HepG2 (cell line): Measurements from ENCODE around the gene HAUS2. TPM values are rescaled to one million over a fixed set of nuclear protein-coding genes. Genes with fewer than 3 reads are reported as not detected.

Experiments used
- ATAC-seq: fragments of 200-7000 bp; cut with Tn5 transposase; 3 replicates; pipeline ENCODE4 v1.9.1; 2020; ENCODE audit warnings: mild to moderate bottlenecking, moderate library complexity
- BruUV-seq: library from RNA; stranded (reverse); fragments of 400-500 nt; replicated peaks from 2 replicates; lab custom pipeline; 2021; lab: Mats Ljungman, UMichigan
- CTCF ChIA-PET: fragments of 300-600 bp; formaldehyde crosslinking; extraction: SDS; loops from one replicate; lab custom pipeline; 2021; ENCODE audit warnings: low total read pairs, inconsistent platforms, low intra/inter-chr PET ratio; lab: Yijun Ruan, JAX
- POLR2A ChIA-PET: fragments of 350-600 bp; sonication (Branson Sonifier 250); formaldehyde crosslinking; loops from one replicate; lab custom pipeline; 2020; ENCODE audit warnings: antibody characterized with exemption, inconsistent platforms; lab: Yijun Ruan, JAX
- DNase-seq: peaks from one replicate; pipeline ENCODE4 v3.0.0-alpha.2; 2015; ENCODE audit warnings: low spot score
- FAIRE-seq: peaks from 3 replicates; lab custom pipeline; 2011; peaks lifted over from hg19 to GRCh38; lab: Jason Lieb, UNC
- H2AFZ ChIP-seq: one replicate; pipeline ENCODE4 v1.6.1; 2011; ENCODE audit warnings: low read length, inconsistent platforms
- H3K27ac ChIP-seq: fragments of 300-600 bp; 3 replicates; pipeline ENCODE4 v1.8.0; 2011; ENCODE audit warnings: mixed run types, mild to moderate bottlenecking, mixed read lengths, low read length, inconsistent platforms; ENCODE audit not compliant: insufficient read depth; ENCODE audit errors: extremely low read length
- H3K27me3 ChIP-seq, 2 experiments: fragments of 200-600 bp in 1 of 2; 2 replicates in 1 of 2; 3 replicates in 1 of 2; pipeline versions ENCODE4 v1.6.0 to v1.8.0; 2011; ENCODE audit warnings: low read length in 2 of 2, mild to moderate bottlenecking in 2 of 2, moderate library complexity in 2 of 2, inconsistent platforms in 1 of 2; ENCODE audit not compliant: insufficient read depth in 2 of 2, control insufficient read depth in 1 of 2
- H3K36me3 ChIP-seq, 2 experiments: fragments of 200-600 bp in 1 of 2; replicated peaks in 1 of 2; 2 replicates in 1 of 2; 3 replicates in 1 of 2; pipeline versions ENCODE4 v1.5.1 to v1.8.0; 2011; ENCODE audit warnings: low read length in 2 of 2, inconsistent platforms in 1 of 2; ENCODE audit not compliant: insufficient read depth in 2 of 2, control insufficient read depth in 1 of 2
- H3K4me1 ChIP-seq: 2 replicates; pipeline ENCODE4 v1.5.1; 2012; ENCODE audit warnings: low read length, inconsistent platforms; ENCODE audit not compliant: insufficient read depth
- H3K4me2 ChIP-seq: 2 replicates; pipeline ENCODE4 v1.6.0; 2011; ENCODE audit warnings: low read depth, low read length, inconsistent platforms
- H3K4me3 ChIP-seq, 3 experiments: fragments of 200-600 bp in 1 of 3; sonication (generic), shearing (Covaris generic) in 1 of 3; replicated peaks in 1 of 3; 2 replicates each; pipeline ENCODE4 v1.5.1; 2011 to 2016; ENCODE audit warnings: low read length in 3 of 3, inconsistent platforms in 2 of 3, low read depth in 2 of 3, mild to moderate bottlenecking in 2 of 3, control low read depth in 1 of 3, mixed read lengths in 1 of 3; ENCODE audit not compliant: insufficient read depth in 1 of 3
- H3K79me2 ChIP-seq: one replicate; pipeline ENCODE4 v1.6.1; 2011; ENCODE audit warnings: low read length, inconsistent platforms; ENCODE audit not compliant: insufficient read depth
- H3K9ac ChIP-seq: 2 replicates; pipeline ENCODE4 v1.6.0; 2011; ENCODE audit warnings: mild to moderate bottlenecking, low read depth, low read length, inconsistent platforms; ENCODE audit not compliant: insufficient read depth
- H3K9me3 ChIP-seq: 2 replicates; pipeline ENCODE4 v1.5.1; 2012; ENCODE audit warnings: mild to moderate bottlenecking, low read length
- H4K20me1 ChIP-seq: 2 replicates; pipeline ENCODE4 v1.6.0; 2011; ENCODE audit warnings: inconsistent platforms, mild to moderate bottlenecking, low read length, moderate library complexity; ENCODE audit not compliant: insufficient read depth
- AFF4 ChIP-seq: sonication (generic); formaldehyde crosslinking; IDR thresholded peaks from 2 replicates; pipeline ENCODE4 v1.4.0; 2020; ENCODE audit warnings: missing genetic modification reagents
- BRD4 ChIP-seq: sonication (generic); formaldehyde crosslinking; IDR thresholded peaks from 2 replicates; pipeline ENCODE4 v1.4.0; 2020; ENCODE audit warnings: missing genetic modification reagents
- CAMTA2 ChIP-seq: sonication (generic); formaldehyde crosslinking; IDR thresholded peaks from 2 replicates; pipeline ENCODE4 v1.4.0; 2020; ENCODE audit warnings: mild to moderate bottlenecking, missing genetic modification reagents, borderline replicate concordance
- FOXK1 ChIP-seq: sonication (generic); formaldehyde crosslinking; IDR thresholded peaks from 2 replicates; pipeline ENCODE4 v1.4.0; 2020; ENCODE audit warnings: low read depth, missing genetic modification reagents, borderline replicate concordance
- HNF4G ChIP-seq, 2 experiments: sonication (generic) in 1 of 2; formaldehyde crosslinking in 1 of 2; IDR thresholded peaks; 2 replicates each; pipeline versions ENCODE4 v1.4.0 to v1.6.1; 2011 to 2020; ENCODE audit warnings: borderline replicate concordance in 2 of 2, low read depth in 2 of 2, mild to moderate bottlenecking in 2 of 2, low read length in 1 of 2, missing genetic modification reagents in 1 of 2, moderate library complexity in 1 of 2
- KLF9 ChIP-seq: IDR thresholded peaks from 2 replicates; pipeline ENCODE4 v1.6.1; 2016; ENCODE audit warnings: low read depth
- MTA1 ChIP-seq: sonication (generic); formaldehyde crosslinking; IDR thresholded peaks from 2 replicates; pipeline ENCODE4 v1.4.0; 2020; ENCODE audit warnings: missing genetic modification reagents, mild to moderate bottlenecking, borderline replicate concordance
- NCOA2 ChIP-seq: sonication (generic); formaldehyde crosslinking; IDR thresholded peaks from 2 replicates; pipeline ENCODE4 v1.8.0; 2022; ENCODE audit warnings: inconsistent platforms
- PAXIP1 ChIP-seq: sonication (generic); formaldehyde crosslinking; conservative IDR thresholded peaks from 2 replicates; pipeline ENCODE4 v1.4.0; 2020; ENCODE audit warnings: mild to moderate bottlenecking, missing genetic modification reagents, moderate library complexity
- PITX1 ChIP-seq: sonication (generic); formaldehyde crosslinking; IDR thresholded peaks from 2 replicates; pipeline ENCODE4 v1.5.1; 2020; ENCODE audit warnings: mild to moderate bottlenecking, missing genetic modification reagents
- REL ChIP-seq: sonication (generic); formaldehyde crosslinking; conservative IDR thresholded peaks from 2 replicates; pipeline ENCODE4 v1.8.0; 2022; ENCODE audit warnings: mild to moderate bottlenecking, missing genetic modification reagents, moderate library complexity
- ZNF317 ChIP-seq: sonication (generic); formaldehyde crosslinking; IDR thresholded peaks from 2 replicates; pipeline ENCODE4 v1.5.0; 2020; ENCODE audit warnings: mild to moderate bottlenecking, missing genetic modification reagents
- ZNF33B ChIP-seq: sonication (generic); formaldehyde crosslinking; IDR thresholded peaks from 2 replicates; pipeline ENCODE4 v1.5.1; 2020; ENCODE audit warnings: mild to moderate bottlenecking, missing genetic modification reagents
- ZNF354B ChIP-seq: sonication (generic); formaldehyde crosslinking; IDR thresholded peaks from 2 replicates; pipeline ENCODE4 v1.8.0; 2022; ENCODE audit warnings: mild to moderate bottlenecking, missing genetic modification reagents
- ZNF44 ChIP-seq: sonication (generic); formaldehyde crosslinking; IDR thresholded peaks from 2 replicates; pipeline ENCODE4 v1.5.1; 2020; ENCODE audit warnings: mild to moderate bottlenecking, missing genetic modification reagents
- ZNF563 ChIP-seq: sonication (generic); formaldehyde crosslinking; IDR thresholded peaks from 2 replicates; pipeline ENCODE4 v1.8.0; 2022; ENCODE audit warnings: mild to moderate bottlenecking, moderate library complexity, missing genetic modification reagents
- ZNF766 ChIP-seq: sonication (generic); formaldehyde crosslinking; IDR thresholded peaks from 2 replicates; pipeline ENCODE4 v1.5.0; 2020; ENCODE audit warnings: missing genetic modification reagents, borderline replicate concordance
- ZSCAN20 ChIP-seq: sonication (generic); formaldehyde crosslinking; IDR thresholded peaks from 2 replicates; pipeline ENCODE4 v1.4.0; 2020; ENCODE audit warnings: missing genetic modification reagents, mild to moderate bottlenecking, borderline replicate concordance
- WGBS: methylation state at CpG from one replicate; pipeline ENCODE4 v1.1.6; 2017; ENCODE audit warnings: low lambda C conversion rate; 5-methylcytosine and 5-hydroxymethylcytosine counted together
- in situ Hi-C: cut with HindIII; loops from 2 replicates; pipeline ENCODE4 v1.10.0; 2017; ENCODE audit warnings: low pct_unique_long_range_greater_than_20kb; ENCODE audit not compliant: extremely low pct_ligation_motif_present
- intact Hi-C: fragments of 100-400 bp; cut with micrococcal nuclease; formaldehyde crosslinking; loops from one replicate; pipeline ENCODE4 v1.10.0; 2022; ENCODE audit not compliant: unreplicated experiment
- polyA plus RNA-seq, 8 experiments: library from polyadenylated mRNA; depleted of rRNA in 3 of 8; stranded (reverse) in 7 of 8; unstranded in 1 of 8; fragments of >200 nt; fragmentation: Illumina TruSeq in 4 of 8; extraction: Trizol in 4 of 8; gene quantifications; 2 replicates each; pipeline versions ENCODE4 v1.2.1 to v1.2.3, GENCODE V29; 2011 to 2016; ENCODE audit warnings: low read depth in 4 of 8, missing spikeins in 1 of 8, mixed read lengths in 1 of 8; ENCODE audit not compliant: insufficient read depth in 1 of 8
- total RNA-seq, 5 experiments: library from RNA; depleted of rRNA; stranded (reverse); fragments of >200 nt; fragmentation: Illumina TruSeq; extraction: Trizol; gene quantifications; 2 replicates each; pipeline ENCODE4 v1.2.3, GENCODE V29; 2016; ENCODE audit warnings: low read depth in 1 of 5

Gene HAUS2
- total and polyA plus RNA-seq, 2 of the 13 experiments (the other 11 are each of a cell fraction or from before 2014, with no cell fraction given): 11.6 to 32.9 TPM

GRCh38 chr15:42502477-42502876 is 46.2 kb upstream of the HAUS2 start (continued):
- TF ChIP-seq AFF4 (CRISPR knock-in tag): no peak

GRCh38 chr15:42503825-42504224 is 44.8 kb upstream of the HAUS2 start:
- no peak overlapping the region for H3K27ac ChIP-seq
- no peak overlapping the region for H3K4me3 ChIP-seq
- H3K4me1 ChIP-seq: peaks cover 19% of the 10 kb centered on the region
- intact Hi-C loops: no loop called here
- peaks cover 27% of the 10 kb centered on the region for H3K79me2 ChIP-seq
- no peak overlapping the region for H2AFZ ChIP-seq
- DNase-seq: no peak
- H3K4me2 ChIP-seq: no peak overlapping the region
- H3K9ac ChIP-seq: no peak overlapping the region
- H4K20me1 ChIP-seq: no peaks in the 10 kb centered on the region
- ATAC-seq: no peak
- POLR2A ChIA-PET: no interaction called here
- H3K9me3 ChIP-seq: no peaks in the 10 kb centered on the region
- no TSS peak for BruUV-seq
- no peaks in the 10 kb centered on the region for H3K27me3 ChIP-seq
- in situ Hi-C loops: no loop called here
- CTCF ChIA-PET: no interaction called here
- no peak for FAIRE-seq
- WGBS: 53% methylated on average over 1 of the region's 1 CpG
- peaks cover 0 to 4% of the 10 kb centered on the region in 2 experiments; a peak in 3 of 5 replicates for H3K36me3 ChIP-seq
- TF ChIP-seq ZNF766 (CRISPR knock-in tag): no peak
- TF ChIP-seq PITX1: no peak
- no peak for TF ChIP-seq ZSCAN20
- no peak for TF ChIP-seq KLF9
- TF ChIP-seq ZNF33B: no peak
- no peak for TF ChIP-seq HNF4G (IDR thresholded peaks at IDR 0.05; ENCODE audit: borderline replicate concordance, low read depth, low read length)
- no peak for TF ChIP-seq HNF4G (CRISPR knock-in tag; IDR thresholded peaks at IDR 0.05; ENCODE audit: borderline replicate concordance, low read depth)
- no peak for TF ChIP-seq NCOA2 (CRISPR knock-in tag)
- no peak for TF ChIP-seq MTA1
- TF ChIP-seq PAXIP1 (CRISPR knock-in tag): no peak
- TF ChIP-seq ZNF354B (CRISPR knock-in tag): no peak
- no peak for TF ChIP-seq BRD4 (CRISPR knock-in tag)
- TF ChIP-seq ZNF317: no peak
- no peak for TF ChIP-seq CAMTA2 (CRISPR knock-in tag)
- TF ChIP-seq REL (CRISPR knock-in tag): no peak
- TF ChIP-seq ZNF44 (CRISPR knock-in tag): no peak
- no peak for TF ChIP-seq ZNF563 (CRISPR knock-in tag)
- TF ChIP-seq FOXK1 (CRISPR knock-in tag): no peak
